HG02840 (cell line): Measurements from ENCODE around the gene MVK.

Experiments
- ATAC-seq: cut with Tn5 transposase; IDR thresholded peaks from one replicate; pipeline ENCODE4 v1.9.1; 2021; ENCODE audit warnings: mild to moderate bottlenecking, moderate library complexity, moderate number of reproducible peaks; ENCODE audit not compliant: unreplicated experiment, low FRiP score

The MVK gene

GRCh38 chr12:109544955-109545531, 28.6 kb upstream of the MVK start:
- no peak for ATAC-seq

GRCh38 chr12:109545826-109546225, 27.8 kb upstream of the MVK start:
- no peak for ATAC-seq

DNA sequence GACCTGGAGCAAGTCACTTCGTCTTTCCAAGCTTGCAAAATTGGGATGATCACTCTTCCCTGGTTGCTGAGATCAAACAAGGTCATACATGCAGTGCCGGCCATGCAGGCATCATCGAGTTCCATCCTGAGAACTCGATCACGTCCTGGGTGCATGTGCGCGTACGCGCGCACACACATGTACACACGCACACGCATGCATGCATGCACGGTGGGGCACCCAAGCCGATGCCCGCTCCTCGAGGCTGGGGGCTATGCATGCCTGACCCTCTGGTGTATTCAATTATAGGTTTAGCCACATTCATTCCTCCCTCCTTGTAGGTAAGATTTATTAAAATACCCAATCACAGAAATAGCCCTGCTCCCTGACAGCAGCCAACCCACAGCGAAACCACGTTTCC, 26.3 kb upstream of the MVK start:
- ATAC-seq: no peak

- ATAC-seq: no peak
These were observed 25.3 kb upstream of the MVK start for GRCh38 chr12:109548258-109548657.

DNA sequence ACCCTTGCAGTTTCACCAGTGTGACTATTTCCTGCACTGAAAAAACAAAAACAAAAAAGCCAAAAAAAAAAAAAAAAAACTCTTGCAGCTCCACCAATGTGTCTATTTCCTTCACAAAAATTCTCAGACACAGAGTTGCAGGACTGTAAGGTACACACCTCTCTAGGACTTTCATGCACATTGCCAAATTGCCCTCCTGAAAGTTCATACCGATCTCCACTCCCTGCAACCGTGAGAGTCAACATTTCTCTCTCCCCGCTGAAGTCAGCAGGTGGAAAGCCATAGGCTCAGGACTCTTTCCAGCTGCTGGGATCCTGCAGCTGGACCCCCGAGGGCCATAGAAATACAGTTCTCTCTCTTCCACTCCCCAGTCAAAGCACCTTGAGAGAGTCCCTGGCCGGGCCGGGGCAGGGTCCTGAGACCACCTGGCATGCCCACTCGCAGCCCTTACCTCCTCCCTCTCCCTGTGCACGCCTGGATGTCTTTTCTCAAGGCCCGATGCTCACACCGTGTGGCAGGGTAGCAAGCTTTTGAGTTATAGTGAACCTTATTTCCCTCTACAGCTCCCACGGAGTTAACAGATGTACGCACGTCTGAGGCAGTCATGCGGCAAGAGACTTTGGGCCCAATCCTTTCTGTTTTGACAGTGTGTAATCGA, 23.9 kb upstream of the MVK start:
- no peak for ATAC-seq

GRCh38 chr12:109550281-109550680, 23.3 kb upstream of the MVK start:
- ATAC-seq: no peak

DNA sequence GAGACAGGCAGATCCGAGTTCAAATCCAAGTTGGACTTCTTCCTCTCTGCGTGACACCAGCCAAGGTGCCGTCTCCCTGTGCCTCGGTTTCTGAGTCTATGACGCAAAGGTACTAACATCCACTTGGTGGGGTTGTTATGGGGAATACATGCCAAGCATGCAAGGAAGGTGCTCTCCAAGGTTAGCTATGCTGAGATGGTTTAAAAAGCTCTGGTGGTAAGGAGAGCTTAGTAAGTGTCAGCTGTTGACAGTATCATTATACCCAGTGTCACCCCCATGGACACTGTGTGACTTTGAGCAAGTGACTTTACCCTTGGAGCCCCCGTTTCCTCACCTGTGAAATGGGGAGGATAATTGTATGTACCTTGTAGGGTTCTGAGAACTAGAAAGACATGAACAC, 22.5 kb upstream of the MVK start:
- no peak for ATAC-seq

GRCh38 chr12:109552971-109553370, 20.6 kb upstream of the MVK start:
- no peak for ATAC-seq

DNA sequence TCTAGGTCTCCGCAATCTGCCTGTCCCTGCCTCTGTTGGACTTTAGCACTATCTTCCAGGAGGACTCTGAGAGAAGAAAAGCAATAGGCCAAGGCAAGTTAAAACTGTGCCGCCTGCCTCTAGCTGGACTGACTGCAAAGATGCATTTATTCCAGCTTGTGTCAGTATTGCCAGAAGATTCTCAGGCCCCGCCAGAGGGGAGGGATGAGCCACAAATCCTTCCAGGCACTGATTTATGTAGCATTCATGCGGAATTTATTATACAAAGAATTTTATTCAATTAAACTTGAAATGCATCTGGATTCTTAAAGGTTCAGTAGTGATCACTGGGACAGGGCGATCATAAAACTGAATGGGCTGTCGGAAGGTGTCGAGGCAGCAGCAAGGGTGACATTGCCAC, 20.1 kb upstream of the MVK start:
- no peak for ATAC-seq

DNA sequence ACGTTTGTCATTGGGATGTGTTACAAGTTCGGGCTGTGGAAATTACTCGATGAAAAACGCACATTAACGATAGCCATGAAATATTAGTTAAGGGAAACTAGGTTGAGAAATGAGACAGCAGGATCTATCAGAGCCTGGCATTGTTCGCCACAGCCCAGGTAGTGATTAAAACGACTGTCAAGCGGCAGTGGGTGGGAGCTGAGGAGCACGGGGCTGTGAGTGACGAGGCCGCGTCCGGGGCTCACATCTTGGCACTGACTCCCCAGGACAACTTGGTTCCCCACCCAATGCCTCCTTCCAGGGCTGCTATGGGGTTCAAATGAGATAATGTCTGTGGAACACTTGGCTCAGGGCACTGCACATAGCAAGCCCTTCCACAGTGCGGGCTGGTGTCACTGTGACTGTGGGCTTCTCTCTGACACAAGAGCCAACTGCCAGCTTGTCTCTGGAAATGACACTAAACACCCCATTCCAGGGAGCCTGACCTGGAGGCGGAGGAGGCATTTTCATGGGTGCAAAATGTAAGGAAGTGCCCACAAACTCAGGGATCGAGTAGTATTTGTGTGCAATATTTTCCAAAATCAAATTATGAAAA, 19.6 kb upstream of the MVK start:
- no peak for ATAC-seq

GRCh38 chr12:109554761-109555160, 18.8 kb upstream of the MVK start:
- no peak for ATAC-seq

DNA sequence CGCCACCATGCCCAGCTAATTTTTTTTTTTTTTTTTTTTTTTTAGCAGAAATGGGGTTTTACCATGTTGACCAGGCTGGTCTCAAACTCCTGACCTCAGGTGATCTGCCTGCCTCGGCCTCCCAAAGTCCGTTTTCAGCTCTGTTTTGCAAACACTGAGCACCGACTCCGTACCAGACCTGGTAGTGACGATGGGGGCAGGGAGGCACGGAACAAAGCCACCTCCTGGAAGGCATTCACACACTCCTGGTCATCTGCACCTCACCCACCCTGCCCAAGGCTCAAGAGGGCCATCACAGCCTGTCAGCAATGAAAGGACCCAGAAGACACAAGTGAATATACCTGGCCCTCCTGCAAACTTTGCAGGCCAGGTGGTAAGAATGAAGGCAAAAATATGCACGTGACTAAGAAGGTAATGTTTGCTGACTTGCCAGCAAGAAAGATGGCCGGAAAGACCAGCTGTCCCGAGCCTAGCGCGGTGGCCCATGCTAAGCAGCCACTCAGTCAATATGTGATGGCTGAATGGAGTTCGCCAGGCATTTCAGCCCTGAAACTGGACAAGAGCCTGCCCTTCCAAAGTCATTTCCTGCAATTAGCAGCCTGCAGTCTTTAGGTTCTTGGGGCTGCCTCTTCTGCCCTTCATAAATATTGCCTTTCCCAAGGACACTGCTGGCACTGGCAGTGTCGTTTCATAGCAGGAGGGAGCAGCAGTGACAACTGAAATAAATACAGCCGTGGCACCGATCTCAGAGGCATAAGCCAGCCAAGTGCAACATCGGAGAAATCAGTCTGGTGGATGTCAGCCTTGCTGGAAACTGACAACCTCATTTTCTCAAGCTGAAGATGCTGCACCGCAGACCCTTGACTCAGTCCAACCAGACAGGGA, 17.9 kb upstream of the MVK start:
- ATAC-seq: no peak

- ATAC-seq: no peak
These were observed 16.4 kb upstream of the MVK start for GRCh38 chr12:109557200-109557599.

GRCh38 chr12:109557805-109558204, 15.8 kb upstream of the MVK start:
- no peak for ATAC-seq

DNA sequence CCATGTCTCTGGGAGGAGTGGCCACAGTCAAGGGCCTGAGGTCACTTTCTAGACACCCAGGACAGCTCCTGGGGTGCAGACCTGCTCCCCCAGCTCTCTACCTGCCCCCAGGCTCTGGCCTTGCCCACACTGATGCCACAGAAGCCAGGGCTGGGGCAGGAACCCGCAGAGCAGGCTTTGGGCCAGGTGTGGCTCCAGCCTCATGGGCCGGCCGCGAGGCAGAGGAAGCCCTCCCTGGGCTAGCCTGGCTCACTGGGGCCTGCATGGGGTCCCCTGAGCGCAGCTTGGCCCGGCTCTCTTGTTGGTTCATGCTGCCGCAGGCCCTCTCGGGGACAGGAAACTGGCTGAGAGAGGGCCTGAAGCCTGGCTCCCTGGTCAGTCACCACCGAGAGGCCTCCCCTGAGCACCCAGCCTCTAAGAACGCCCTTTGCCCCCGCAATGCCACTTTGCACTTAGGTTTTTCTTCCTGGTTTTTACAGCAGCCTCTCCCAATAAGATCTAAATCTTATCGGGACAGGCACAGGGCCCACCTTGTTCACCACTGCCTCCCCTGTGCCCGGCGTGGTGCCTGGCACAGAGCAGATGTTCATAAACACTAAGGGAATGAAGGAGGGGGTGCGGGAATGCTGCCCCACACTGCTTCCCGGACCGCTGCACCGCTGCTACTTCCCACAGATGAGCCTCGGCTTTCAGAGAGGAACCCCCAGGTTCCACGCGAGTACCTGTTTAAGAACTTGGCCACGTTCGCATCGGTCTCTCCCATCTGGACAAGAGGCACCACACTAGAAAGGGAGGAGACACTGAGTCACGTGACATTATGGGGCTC, 15.0 kb upstream of the MVK start:
- ATAC-seq: no peak

- no peak for ATAC-seq
These were observed 14.4 kb upstream of the MVK start for GRCh38 chr12:109559200-109559505.

DNA sequence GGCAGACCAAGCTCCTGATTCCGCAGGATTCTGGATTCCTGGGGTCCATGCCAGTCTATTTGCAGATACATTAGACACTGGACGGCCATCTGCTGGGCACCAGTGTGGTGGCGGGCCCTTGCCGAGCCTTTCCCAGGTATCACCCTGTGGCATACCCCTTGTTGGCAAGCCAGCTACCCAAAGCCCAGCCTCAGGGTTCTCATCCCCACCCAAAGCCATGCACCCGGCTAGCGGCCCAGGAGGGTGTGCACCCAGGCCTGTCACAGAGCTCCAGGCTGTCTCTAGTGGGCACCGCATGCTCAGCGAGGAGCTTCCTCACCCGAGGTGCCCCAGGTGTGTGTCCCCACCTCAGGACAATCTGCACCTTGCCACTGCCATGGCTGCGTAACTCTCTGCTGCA, 14.0 kb upstream of the MVK start:
- ATAC-seq: no peak

DNA sequence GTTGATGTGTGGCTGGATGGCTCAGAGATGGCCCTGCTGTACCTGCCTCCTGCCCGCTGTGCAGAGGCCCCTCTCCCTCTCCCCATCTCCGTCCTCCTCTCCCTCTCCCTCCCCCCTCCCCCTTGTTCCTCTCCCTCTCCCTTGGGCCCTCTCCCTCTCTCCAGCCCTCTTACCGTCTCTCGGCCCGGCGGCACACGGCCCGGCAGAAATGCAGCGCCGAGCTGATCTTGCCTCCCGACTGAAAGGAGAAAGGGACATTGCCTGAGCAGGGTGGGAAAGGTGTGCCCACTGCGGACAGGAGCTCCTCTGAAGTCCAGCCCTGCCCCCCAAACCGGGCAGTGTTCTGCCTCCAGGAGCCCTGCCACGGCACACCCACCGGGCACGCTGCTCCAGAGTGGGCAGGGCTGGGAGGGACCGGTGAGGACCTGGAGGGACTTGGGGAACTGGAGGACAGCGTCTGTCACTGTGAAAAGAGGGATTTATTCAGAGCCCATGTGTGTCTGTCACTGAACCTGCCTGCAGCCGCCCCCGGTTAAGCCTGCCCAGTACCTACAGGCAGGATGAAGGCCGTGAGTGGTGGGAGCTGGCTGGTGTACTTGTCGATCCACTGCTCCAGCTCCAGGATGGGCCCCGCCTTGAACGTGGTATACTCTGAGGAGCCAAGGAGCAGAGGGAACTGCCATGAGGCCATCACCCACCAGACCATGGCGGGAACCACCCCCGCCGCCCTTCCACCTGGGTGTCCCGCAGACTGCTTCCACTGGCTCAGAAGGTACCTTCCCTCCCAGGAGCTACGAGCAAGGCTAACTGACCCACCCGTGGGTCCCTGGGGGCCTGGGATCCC, 12.5 kb upstream of the MVK start:
- no peak for ATAC-seq

GRCh38 chr12:109561711-109562030, 11.9 kb upstream of the MVK start:
- ATAC-seq: no peak

GRCh38 chr12:109562871-109563270, 10.7 kb upstream of the MVK start:
- no peak for ATAC-seq
